SU-DHL-6 (cell line): ENCODE data around the gene ZFAND6.

Experiments used
- CTCF ChIP-seq: fragments of 200-600 bp; sonication (generic); IDR thresholded peaks from one replicate; pipeline ENCODE4 v1.5.1; 2017; ENCODE audit warnings: antibody characterized with exemption, mild to moderate bottlenecking, low read length, moderate library complexity; ENCODE audit not compliant: insufficient read depth, poor library complexity, severe bottlenecking
- EZH2phosphoT487 ChIP-seq: fragments of 200-600 bp; sonication (generic), shearing (Covaris generic); conservative IDR thresholded peaks from 2 replicates; pipeline ENCODE4 v1.6.1; 2018; ENCODE audit warnings: mild to moderate bottlenecking, antibody characterized with exemption, low read length, moderate library complexity, mixed read lengths

GRCh38 chr15:80159811-80160569, 100.5 kb downstream of the ZFAND6 start:
- TF ChIP-seq CTCF (no peak), EZH2phosphoT487 (no peak)
